ENCODE data around the gene TMEM74B. TPM values are rescaled to one million over a fixed set of nuclear protein-coding genes. Genes with fewer than 3 reads are reported as not detected.
"Not testable (repeated sequence)": the region's sequence is repeated elsewhere in the genome, so short reads cannot be mapped to it uniquely, and the experiment has no call there.

TMEM74B gene
- total RNA-seq, 2 donors from 2014 or later, result 0.60 to 1.5 TPM

- no peak for DNase-seq
- Mint-ChIP-seq H3K9me3 (no peaks in the 10 kb centered on the region), H3K4me3 (no peak overlapping the region), H3K36me3 (ENCODE audit: insufficient read depth in 2 of 2) (peaks cover 17 to 38% of the 10 kb centered on the region in 2 donors), H3K27ac (no peak overlapping the region), H3K4me1 (ENCODE audit: low read depth) (no peaks in the 10 kb centered on the region), H3K27me3 (ENCODE audit: low read depth) (no peaks in the 10 kb centered on the region)
- no peak for ATAC-seq (replicated peaks in 1 of 2)
These were observed 19.9 kb downstream of the TMEM74B start for GRCh38 chr20:1164871-1165270.

GRCh38 chr20:1163653-1164052 is 21.1 kb downstream of the TMEM74B start:
- DNase-seq (no peak), ATAC-seq (replicated peaks in 1 of 2) (no peak)
- Mint-ChIP-seq H3K4me3 (no peak overlapping the region), H3K36me3 (ENCODE audit: insufficient read depth in 2 of 2) (peaks cover 16 to 32% of the 10 kb centered on the region in 2 donors), H3K27me3 (ENCODE audit: low read depth) (no peaks in the 10 kb centered on the region), H3K4me1 (ENCODE audit: low read depth) (no peaks in the 10 kb centered on the region), H3K9me3 (no peaks in the 10 kb centered on the region), H3K27ac (no peak overlapping the region)

- no peak overlapping the region for H3K27ac Mint-ChIP-seq
- ATAC-seq (replicated peaks in 1 of 2) (no peak), DNase-seq (no peak)
- H3K4me1 Mint-ChIP-seq (ENCODE audit: low read depth), result no peaks in the 10 kb centered on the region
- no peaks in the 10 kb centered on the region for H3K27me3 Mint-ChIP-seq (ENCODE audit: low read depth)
- no peak overlapping the region for H3K4me3 Mint-ChIP-seq
- peaks cover 12 to 27% of the 10 kb centered on the region in 2 donors for H3K36me3 Mint-ChIP-seq (ENCODE audit: insufficient read depth in 2 of 2)
- H3K9me3 Mint-ChIP-seq, result no peaks in the 10 kb centered on the region
These were observed 21.7 kb downstream of the TMEM74B start for GRCh38 chr20:1163105-1163504.

GRCh38 chr20:1160991-1161390 is 23.8 kb downstream of the TMEM74B start:
- no peak for DNase-seq
- Mint-ChIP-seq H3K36me3 (ENCODE audit: insufficient read depth in 2 of 2) (peaks cover 9 to 14% of the 10 kb centered on the region in 2 donors), H3K27me3 (ENCODE audit: low read depth) (no peaks in the 10 kb centered on the region), H3K27ac (no peak overlapping the region), H3K4me3 (no peak overlapping the region), H3K9me3 (no peaks in the 10 kb centered on the region), H3K4me1 (ENCODE audit: low read depth) (no peaks in the 10 kb centered on the region)
- no peak for ATAC-seq (replicated peaks in 1 of 2)

GRCh38 chr20:1160496-1160895 is 24.3 kb downstream of the TMEM74B start:
- no peaks in the 10 kb centered on the region for H3K27me3 Mint-ChIP-seq (ENCODE audit: low read depth)
- peaks cover 7 to 17% of the 10 kb centered on the region in 2 donors for H3K36me3 Mint-ChIP-seq (ENCODE audit: insufficient read depth in 2 of 2)
- no peak overlapping the region for H3K4me3 Mint-ChIP-seq
- no peaks in the 10 kb centered on the region for H3K9me3 Mint-ChIP-seq
- H3K4me1 Mint-ChIP-seq (ENCODE audit: low read depth), result no peaks in the 10 kb centered on the region
- ATAC-seq (replicated peaks in 1 of 2), result no peak
- no peak for DNase-seq
- H3K27ac Mint-ChIP-seq, result no peak overlapping the region

GRCh38 chr20:1155342-1155741 is 29.4 kb downstream of the TMEM74B start:
- no peak for ATAC-seq (replicated peaks in 1 of 2)
- no peak for DNase-seq
- Mint-ChIP-seq H3K27ac (peak overlapping the region; percentile 10), H3K4me3 (no peak overlapping the region), H3K9me3 (no peaks in the 10 kb centered on the region), H3K27me3 (ENCODE audit: low read depth) (no peaks in the 10 kb centered on the region), H3K4me1 (ENCODE audit: low read depth) (peaks cover 8% of the 10 kb centered on the region), H3K36me3 (ENCODE audit: insufficient read depth in 2 of 2) (peaks cover 14 to 32% of the 10 kb centered on the region in 2 donors)

GRCh38 chr20:1154691-1155090 is 30.1 kb downstream of the TMEM74B start:
- Mint-ChIP-seq H3K4me3 (no peak overlapping the region), H3K4me1 (ENCODE audit: low read depth) (peaks cover 8% of the 10 kb centered on the region), H3K27me3 (ENCODE audit: low read depth) (no peaks in the 10 kb centered on the region), H3K9me3 (no peaks in the 10 kb centered on the region), H3K27ac (no peak overlapping the region), H3K36me3 (ENCODE audit: insufficient read depth in 2 of 2) (peaks cover 13 to 31% of the 10 kb centered on the region in 2 donors)
- DNase-seq, result no peak
- ATAC-seq (replicated peaks in 1 of 2), result no peak

GRCh38 chr20:1154226-1154625 is 30.6 kb downstream of the TMEM74B start:
- Mint-ChIP-seq H3K27me3 (ENCODE audit: low read depth) (no peaks in the 10 kb centered on the region), H3K9me3 (no peaks in the 10 kb centered on the region), H3K4me1 (ENCODE audit: low read depth) (peaks cover 8% of the 10 kb centered on the region), H3K4me3 (no peak overlapping the region), H3K27ac (no peak overlapping the region), H3K36me3 (ENCODE audit: insufficient read depth in 2 of 2) (peaks cover 13 to 31% of the 10 kb centered on the region in 2 donors)
- ATAC-seq (replicated peaks in 1 of 2) (no peak), DNase-seq (no peak)

- H3K36me3 Mint-ChIP-seq (ENCODE audit: insufficient read depth in 2 of 2), result peaks cover 16 to 35% of the 10 kb centered on the region in 2 donors
- H3K9me3 Mint-ChIP-seq, result no peaks in the 10 kb centered on the region
- DNase-seq (no peak), ATAC-seq (replicated peaks in 1 of 2) (no peak)
- no peaks in the 10 kb centered on the region for H3K27me3 Mint-ChIP-seq (ENCODE audit: low read depth)
- peak overlapping the region; percentile 9 for H3K27ac Mint-ChIP-seq
- no peak overlapping the region for H3K4me3 Mint-ChIP-seq
- peaks cover 8% of the 10 kb centered on the region for H3K4me1 Mint-ChIP-seq (ENCODE audit: low read depth)
These were observed 33.8 kb downstream of the TMEM74B start for GRCh38 chr20:1150968-1151367.

- H3K36me3 Mint-ChIP-seq (ENCODE audit: insufficient read depth in 2 of 2), result peaks cover 15 to 28% of the 10 kb centered on the region in 2 donors
- peaks cover 8% of the 10 kb centered on the region for H3K4me1 Mint-ChIP-seq (ENCODE audit: low read depth)
- H3K27me3 Mint-ChIP-seq (ENCODE audit: low read depth), result no peaks in the 10 kb centered on the region
- ATAC-seq (replicated peaks in 1 of 2) (peak; percentile 88 to 99), DNase-seq (peak; percentile 27 to 32)
- no peak overlapping the region for H3K27ac Mint-ChIP-seq
- no peak overlapping the region for H3K4me3 Mint-ChIP-seq
- no peaks in the 10 kb centered on the region for H3K9me3 Mint-ChIP-seq
These were observed 34.6 kb downstream of the TMEM74B start for GRCh38 chr20:1150218-1150617.

GRCh38 chr20:1149812-1150211 is 35.0 kb downstream of the TMEM74B start:
- not testable (repeated sequence) for H3K27me3 Mint-ChIP-seq (ENCODE audit: low read depth); H3K27ac Mint-ChIP-seq; H3K4me3 Mint-ChIP-seq; DNase-seq; H3K9me3 Mint-ChIP-seq; H3K4me1 Mint-ChIP-seq (ENCODE audit: low read depth)
- peak; percentile 47 to 57 for ATAC-seq (replicated peaks in 1 of 2)
- peaks cover 11 to 24% of the 10 kb centered on the region in 2 donors for H3K36me3 Mint-ChIP-seq (ENCODE audit: insufficient read depth in 2 of 2)

- Mint-ChIP-seq H3K36me3 (ENCODE audit: insufficient read depth in 2 of 2) (peaks cover 7 to 24% of the 10 kb centered on the region in 2 donors), H3K27ac (no peak overlapping the region), H3K27me3 (ENCODE audit: low read depth) (no peaks in the 10 kb centered on the region), H3K4me1 (ENCODE audit: low read depth) (peaks cover 8% of the 10 kb centered on the region), H3K4me3 (no peak overlapping the region), H3K9me3 (no peaks in the 10 kb centered on the region)
- ATAC-seq (replicated peaks in 1 of 2) (no peak), DNase-seq (no peak)
These were observed 37.8 kb downstream of the TMEM74B start for GRCh38 chr20:1146957-1147356.

GRCh38 chr20:1144401-1145172 is 40.2 kb downstream of the TMEM74B start:
- Mint-ChIP-seq H3K9me3 (no peaks in the 10 kb centered on the region), H3K36me3 (ENCODE audit: insufficient read depth in 2 of 2) (peaks cover 5 to 27% of the 10 kb centered on the region in 2 donors), H3K4me3 (no peak overlapping the region), H3K27me3 (ENCODE audit: low read depth) (no peaks in the 10 kb centered on the region), H3K27ac (no peak overlapping the region), H3K4me1 (ENCODE audit: low read depth) (no peaks in the 10 kb centered on the region)
- DNase-seq (no peak), ATAC-seq (replicated peaks in 1 of 2) (no peak)

GRCh38 chr20:1137236-1137635 is 47.5 kb downstream of the TMEM74B start:
- peaks cover 13% of the 10 kb centered on the region for H3K4me1 Mint-ChIP-seq (ENCODE audit: low read depth)
- H3K4me3 Mint-ChIP-seq, result no peak overlapping the region
- H3K9me3 Mint-ChIP-seq, result no peaks in the 10 kb centered on the region
- H3K27ac Mint-ChIP-seq, result peak overlapping the region; percentile 83
- H3K36me3 Mint-ChIP-seq (ENCODE audit: insufficient read depth in 2 of 2), result peaks cover 9 to 62% of the 10 kb centered on the region in 2 donors
- no peaks in the 10 kb centered on the region for H3K27me3 Mint-ChIP-seq (ENCODE audit: low read depth)
- ATAC-seq (replicated peaks in 1 of 2) (no peak), DNase-seq (no peak)
